ENCODE measurements around the gene GLOD4. TPM values are rescaled to one million over a fixed set of nuclear protein-coding genes. Genes with fewer than 3 reads are reported as not detected.

Gene GLOD4
- total and polyA plus RNA-seq, 10 of the 15 experiments (the other 5 are each of a cell fraction or from before 2014, with no cell fraction given), result 40.8 to 107 (median 81.2) TPM

DNA sequence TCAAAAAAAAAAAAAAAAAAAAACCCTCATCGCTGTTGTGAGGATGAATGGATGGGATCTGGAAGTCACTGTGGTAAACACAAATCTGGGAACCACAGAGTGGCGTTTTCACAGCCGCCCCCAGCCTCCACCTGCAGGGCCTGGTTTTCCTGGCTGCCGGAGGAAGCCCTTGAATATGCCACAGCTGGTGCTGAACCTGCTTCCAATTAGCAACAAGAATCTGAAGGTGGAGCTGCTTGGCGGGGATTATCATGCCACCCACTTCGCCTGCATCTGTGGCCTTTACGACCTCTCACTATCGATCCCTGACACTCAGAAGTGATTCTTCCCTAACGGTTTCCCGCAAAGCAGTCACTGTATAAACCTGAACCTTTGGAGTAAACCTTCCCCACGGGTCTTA lies 16.2 kb upstream of the GLOD4 start:
- no TSS peak for BruUV-seq (replicated peaks)
- no peaks in the 10 kb centered on the region for H4K20me1 ChIP-seq (ENCODE audit: control insufficient read depth, insufficient read depth)
- no peaks in the 10 kb centered on the region for H3K4me1 ChIP-seq (ENCODE audit: control insufficient read depth, insufficient read depth, low read length)
- ATAC-seq (no peak), FAIRE-seq (no peak), DNase-seq (ENCODE audit: low read depth, low spot score) (no peak)
- intact Hi-C loops (cut with micrococcal nuclease; ENCODE audit: unreplicated experiment) (no loop called here), in situ Hi-C loops (cut with MboI) (loop anchor here (5.0 kb wide), 1 partner anchor 189 kb away; no protein-coding TSS in a partner anchor)
- ChIA-PET RAD21 (ENCODE audit: unreplicated experiment) (interaction anchor here (0.8 kb wide), 2 partner anchors 182 kb away, joined by 4 to 5 read pairs; partner anchors contain the start of gene NXN), SMC1A (ENCODE audit: uncharacterized antibody, unreplicated experiment) (interaction anchor here (1.1 kb wide), 1 partner anchor 182 kb away, joined by 5 read pairs; the partner anchor contains the start of gene NXN), CTCF (interaction anchor here (6.1 kb wide), 1 partner anchor 182 kb away, joined by 61 read pairs; the partner anchor contains the start of gene NXN), POLR2A (interaction anchor here (0.6 kb wide), 1 partner anchor 198 kb away, joined by 3 read pairs; no protein-coding TSS in a partner anchor)
- H2AFZ ChIP-seq (ENCODE audit: control insufficient read depth, low read depth, low read length), result no peak overlapping the region
- H3K36me3 ChIP-seq (ENCODE audit: control insufficient read depth in 2 of 2, insufficient read depth in 2 of 2, low read length in 1 of 2), result no peaks in the 10 kb centered on the region
- H3K27me3 ChIP-seq (replicated peaks in 1 of 2; ENCODE audit: control insufficient read depth in 2 of 2, insufficient read depth in 2 of 2, low read length in 1 of 2), result no peaks in the 10 kb centered on the region
- WGBS (ENCODE audit: insufficient coverage, insufficient replicate concordance, low lambda C conversion rate, missing lambda C conversion rate), result 57% methylated on average over 11 of the region's 11 CpGs
- H3K9ac ChIP-seq (ENCODE audit: control insufficient read depth, insufficient read depth, low read length), result no peak overlapping the region
- no peak overlapping the region for H3K27ac ChIP-seq (ENCODE audit: control insufficient read depth, insufficient read depth)
- no peaks in the 10 kb centered on the region for H3K9me3 ChIP-seq (replicated peaks; ENCODE audit: control insufficient read depth, insufficient read depth, low read length)
- no peak overlapping the region for H3K4me2 ChIP-seq (ENCODE audit: control insufficient read depth, insufficient read depth)
- H3K79me2 ChIP-seq (ENCODE audit: control insufficient read depth, insufficient read depth, low read length), result no peaks in the 10 kb centered on the region
- TF ChIP-seq SMAD1 (IDR thresholded peaks at IDR 0.05; ENCODE audit: low read depth, partially characterized antibody), result no peak
- TF ChIP-seq, protein P1, sequence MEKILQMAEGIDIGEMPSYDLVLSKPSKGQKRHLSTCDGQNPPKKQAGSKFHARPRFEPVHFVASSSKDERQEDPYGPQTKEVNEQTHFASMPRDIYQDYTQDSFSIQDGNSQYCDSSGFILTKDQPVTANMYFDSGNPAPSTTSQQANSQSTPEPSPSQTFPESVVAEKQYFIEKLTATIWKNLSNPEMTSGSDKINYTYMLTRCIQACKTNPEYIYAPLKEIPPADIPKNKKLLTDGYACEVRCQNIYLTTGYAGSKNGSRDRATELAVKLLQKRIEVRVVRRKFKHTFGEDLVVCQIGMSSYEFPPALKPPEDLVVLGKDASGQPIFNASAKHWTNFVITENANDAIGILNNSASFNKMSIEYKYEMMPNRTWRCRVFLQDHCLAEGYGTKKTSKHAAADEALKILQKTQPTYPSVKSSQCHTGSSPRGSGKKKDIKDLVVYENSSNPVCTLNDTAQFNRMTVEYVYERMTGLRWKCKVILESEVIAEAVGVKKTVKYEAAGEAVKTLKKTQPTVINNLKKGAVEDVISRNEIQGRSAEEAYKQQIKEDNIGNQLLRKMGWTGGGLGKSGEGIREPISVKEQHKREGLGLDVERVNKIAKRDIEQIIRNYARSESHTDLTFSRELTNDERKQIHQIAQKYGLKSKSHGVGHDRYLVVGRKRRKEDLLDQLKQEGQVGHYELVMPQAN (conservative IDR thresholded peaks at IDR 0.05), result no peak
- TF ChIP-seq CHD4 (IDR thresholded peaks at IDR 0.05), result no peak
- no peak for TF ChIP-seq DPF2 (IDR thresholded peaks at IDR 0.05)
- no peak for TF ChIP-seq NR2C1 (IDR thresholded peaks at IDR 0.05)
- TF ChIP-seq, protein P2, sequence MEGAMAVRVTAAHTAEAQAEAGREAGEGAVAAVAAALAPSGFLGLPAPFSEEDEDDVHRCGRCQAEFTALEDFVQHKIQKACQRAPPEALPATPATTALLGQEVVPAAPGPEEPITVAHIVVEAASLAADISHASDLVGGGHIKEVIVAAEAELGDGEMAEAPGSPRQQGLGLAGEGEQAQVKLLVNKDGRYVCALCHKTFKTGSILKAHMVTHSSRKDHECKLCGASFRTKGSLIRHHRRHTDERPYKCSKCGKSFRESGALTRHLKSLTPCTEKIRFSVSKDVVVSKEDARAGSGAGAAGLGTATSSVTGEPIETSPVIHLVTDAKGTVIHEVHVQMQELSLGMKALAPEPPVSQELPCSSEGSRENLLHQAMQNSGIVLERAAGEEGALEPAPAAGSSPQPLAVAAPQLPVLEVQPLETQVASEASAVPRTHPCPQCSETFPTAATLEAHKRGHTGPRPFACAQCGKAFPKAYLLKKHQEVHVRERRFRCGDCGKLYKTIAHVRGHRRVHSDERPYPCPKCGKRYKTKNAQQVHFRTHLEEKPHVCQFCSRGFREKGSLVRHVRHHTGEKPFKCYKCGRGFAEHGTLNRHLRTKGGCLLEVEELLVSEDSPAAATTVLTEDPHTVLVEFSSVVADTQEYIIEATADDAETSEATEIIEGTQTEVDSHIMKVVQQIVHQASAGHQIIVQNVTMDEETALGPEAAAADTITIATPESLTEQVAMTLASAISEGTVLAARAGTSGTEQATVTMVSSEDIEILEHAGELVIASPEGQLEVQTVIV (IDR thresholded peaks at IDR 0.05; ENCODE audit: borderline replicate concordance, partially characterized antibody), result no peak
- H3K4me3 ChIP-seq, result no peak overlapping the region

Measured in GM12878 (cell line).